ENCODE results near the gene HELZ.

GRCh38 chr17:67129283-67129682, 115.7 kb downstream of the HELZ start:
- TF ChIP-seq POLR2A (IDR thresholded peaks at IDR 0.05) (no peak), CTCF (IDR thresholded peaks at IDR 0.05) (no peak)

All from prostate gland (tissue), 2 donors.